ENCODE data around the gene MEA1. TPM values are rescaled to one million over a fixed set of nuclear protein-coding genes. Genes with fewer than 3 reads are reported as not detected.

Gene MEA1
- total RNA-seq, 1 experiment from 2014 or later, result 102 TPM

GRCh38 chr6:42963179-42963854 is 50.4 kb downstream of the MEA1 start:
- H3K4me3 ChIP-seq (ENCODE audit: insufficient read depth, low read depth, low read length), result no peak overlapping the region
- DNase-seq, result peak; percentile 22
- H3K27me3 ChIP-seq (ENCODE audit: control insufficient read depth, insufficient read depth, low read length), result peaks cover 18% of the 10 kb centered on the region
- peaks cover 5% of the 10 kb centered on the region for H3K36me3 ChIP-seq (replicated peaks; ENCODE audit: control insufficient read depth, insufficient read depth, low read length)

GRCh38 chr6:42962502-42963178 is 51.1 kb downstream of the MEA1 start:
- Histone ChIP-seq H3K27me3 (ENCODE audit: control insufficient read depth, insufficient read depth, low read length) (peaks cover 18% of the 10 kb centered on the region), H3K36me3 (replicated peaks; ENCODE audit: control insufficient read depth, insufficient read depth, low read length) (peaks cover 5% of the 10 kb centered on the region), H3K4me3 (ENCODE audit: insufficient read depth, low read depth, low read length) (no peak overlapping the region)
- DNase-seq, result peak; percentile 29

GRCh38 chr6:42962096-42962495 is 51.6 kb downstream of the MEA1 start:
- DNase-seq, result no peak

More at GRCh38 chr6:42962096-42962495, 51.6 kb downstream of the MEA1 start:
- H3K36me3 ChIP-seq (replicated peaks; ENCODE audit: control insufficient read depth, insufficient read depth, low read length), result peaks cover 5% of the 10 kb centered on the region
- no peak overlapping the region for H3K4me3 ChIP-seq (ENCODE audit: insufficient read depth, low read depth, low read length)
- H3K27me3 ChIP-seq (ENCODE audit: control insufficient read depth, insufficient read depth, low read length), result peaks cover 18% of the 10 kb centered on the region

Other genes starting within 250 kb of the MEA1 start
- 6.0 and 8.8 TPM in 2 replicates for gene BICRAL, start 231.9 kb downstream of the MEA1 start, total RNA-seq (2014; rRNA removed; shearing (Covaris generic))
- gene RPL7L1, start 134.3 kb downstream of the MEA1 start, total RNA-seq (2014; rRNA removed; shearing (Covaris generic)), result 114 and 125 TPM in 2 replicates
- gene PTCRA, start 97.9 kb downstream of the MEA1 start, total RNA-seq (2014; rRNA removed; shearing (Covaris generic)), result not detected in 2 replicates
- gene CNPY3, start 84.5 kb downstream of the MEA1 start, total RNA-seq (2014; rRNA removed; shearing (Covaris generic)), result 34.5 and 37.8 TPM in 2 replicates
- 0.10 and 0.33 TPM in 2 replicates for gene GNMT, start 53.2 kb downstream of the MEA1 start, total RNA-seq (2014; rRNA removed; shearing (Covaris generic))
- gene PEX6, start 34.8 kb downstream of the MEA1 start, total RNA-seq (2014; rRNA removed; shearing (Covaris generic)), result 47.5 and 52.5 TPM in 2 replicates
- 58.9 and 62.8 TPM in 2 replicates for gene PPP2R5D, start 29.4 kb downstream of the MEA1 start, total RNA-seq (2014; rRNA removed; shearing (Covaris generic))
- 226 and 253 TPM in 2 replicates for gene KLHDC3, start 303 bp upstream of the MEA1 start, total RNA-seq (2014; rRNA removed; shearing (Covaris generic))
- 100 and 106 TPM in 2 replicates for gene RRP36, start 7.7 kb upstream of the MEA1 start, total RNA-seq (2014; rRNA removed; shearing (Covaris generic))
- gene CUL7, start 39.9 kb upstream of the MEA1 start, total RNA-seq (2014; rRNA removed; shearing (Covaris generic)), result 19.6 and 39.2 TPM in 2 replicates
- 79.1 and 82.1 TPM in 2 replicates for gene MRPL2, start 45.5 kb upstream of the MEA1 start, total RNA-seq (2014; rRNA removed; shearing (Covaris generic))
- gene KLC4, start 45.7 kb upstream of the MEA1 start, total RNA-seq (2014; rRNA removed; shearing (Covaris generic)), result 24.8 and 30.2 TPM in 2 replicates
- 143 and 163 TPM in 2 replicates for gene PTK7, start 62.4 kb upstream of the MEA1 start, total RNA-seq (2014; rRNA removed; shearing (Covaris generic))
- 48.3 and 52.2 TPM in 2 replicates for gene SRF, start 157.3 kb upstream of the MEA1 start, total RNA-seq (2014; rRNA removed; shearing (Covaris generic))
- gene CUL9, start 168.2 kb upstream of the MEA1 start, total RNA-seq (2014; rRNA removed; shearing (Covaris generic)), result 9.4 and 10.9 TPM in 2 replicates
- gene DNPH1, start 215.5 kb upstream of the MEA1 start, total RNA-seq (2014; rRNA removed; shearing (Covaris generic)), result 73.6 and 85.3 TPM in 2 replicates
- not detected in 2 replicates for gene TTBK1, start 229.5 kb upstream of the MEA1 start, total RNA-seq (2014; rRNA removed; shearing (Covaris generic))